GM18519 (cell line): ENCODE data around the gene LRRC28.
"Not testable (repeated sequence)": the region's sequence is repeated elsewhere in the genome, so short reads cannot be mapped to it uniquely, and the experiment has no call there.

Source experiments
- ATAC-seq: cut with Tn5 transposase; IDR thresholded peaks from one replicate; pipeline ENCODE4 v1.9.1; 2021; ENCODE audit warnings: mild to moderate bottlenecking, moderate library complexity; ENCODE audit not compliant: unreplicated experiment, low FRiP score

Gene LRRC28

GRCh38 chr15:99386391-99386790, 135.1 kb downstream of the LRRC28 start:
- no peak for ATAC-seq

- no peak for ATAC-seq
These were observed 136.3 kb downstream of the LRRC28 start for GRCh38 chr15:99387421-99388168.

GRCh38 chr15:99390667-99391066, 139.4 kb downstream of the LRRC28 start:
- no peak for ATAC-seq

GRCh38 chr15:99393641-99394040, 142.4 kb downstream of the LRRC28 start:
- ATAC-seq = no peak

GRCh38 chr15:99396375-99396774, 145.1 kb downstream of the LRRC28 start:
- ATAC-seq = no peak

- ATAC-seq = no peak
These were observed 147.8 kb downstream of the LRRC28 start for GRCh38 chr15:99399061-99399460.

- no peak for ATAC-seq
These were observed 148.3 kb downstream of the LRRC28 start for GRCh38 chr15:99399618-99400017.

- not testable (repeated sequence) for ATAC-seq
These were observed 149.9 kb downstream of the LRRC28 start for GRCh38 chr15:99401216-99401615.

GRCh38 chr15:99402014-99402729, 150.9 kb downstream of the LRRC28 start:
- ATAC-seq = no peak

- no peak for ATAC-seq
These were observed 152.3 kb downstream of the LRRC28 start for GRCh38 chr15:99403597-99403996.

GRCh38 chr15:99404454-99404853, 153.2 kb downstream of the LRRC28 start:
- ATAC-seq = no peak

GRCh38 chr15:99406120-99406519, 154.8 kb downstream of the LRRC28 start:
- no peak for ATAC-seq

GRCh38 chr15:99406716-99407487, 155.6 kb downstream of the LRRC28 start:
- no peak for ATAC-seq

GRCh38 chr15:99407716-99408115, 156.4 kb downstream of the LRRC28 start:
- no peak for ATAC-seq

- ATAC-seq = no peak
These were observed 157.2 kb downstream of the LRRC28 start for GRCh38 chr15:99408236-99409096.

- no peak for ATAC-seq
These were observed 157.8 kb downstream of the LRRC28 start for GRCh38 chr15:99409097-99409473.

GRCh38 chr15:99409560-99409959, 158.3 kb downstream of the LRRC28 start:
- ATAC-seq = no peak

- no peak for ATAC-seq
These were observed 159.2 kb downstream of the LRRC28 start for GRCh38 chr15:99410477-99410876.

GRCh38 chr15:99411234-99411633, 160.0 kb downstream of the LRRC28 start:
- no peak for ATAC-seq

- ATAC-seq = no peak
These were observed 160.8 kb downstream of the LRRC28 start for GRCh38 chr15:99412082-99412481.
